HCT116 (cell line): ENCODE measurements around the gene ITGA1.

Experiments
- CBX3 ChIP-seq: IDR thresholded peaks from 2 replicates; pipeline ENCODE4 v1.6.1; 2012; ENCODE audit warnings: low read depth
- CEBPB ChIP-seq: IDR thresholded peaks from 2 replicates; pipeline ENCODE4 v1.6.1; 2012; ENCODE audit warnings: low read depth
- EZH2 ChIP-seq: fragments of 200-600 bp; sonication (generic); IDR thresholded peaks from 2 replicates; pipeline ENCODE4 v1.6.1; 2017; ENCODE audit warnings: antibody characterized with exemption, mixed run types
- POLR2A ChIP-seq: IDR thresholded peaks from 2 replicates; pipeline ENCODE4 v1.7.0; 2011; ENCODE audit warnings: borderline replicate concordance; ENCODE audit not compliant: insufficient read depth, insufficient read length; ENCODE audit errors: extremely low read depth
- SP1 ChIP-seq: IDR thresholded peaks from 2 replicates; pipeline ENCODE4 v1.6.1; 2012; ENCODE audit warnings: low read depth
- YY1 ChIP-seq: IDR thresholded peaks from 2 replicates; pipeline ENCODE4 v1.6.1; 2011; ENCODE audit warnings: low read length, low read depth, moderate library complexity, mild to moderate bottlenecking; ENCODE audit not compliant: insufficient replicate concordance; ENCODE audit errors: extremely low read depth
- ZNF274 ChIP-seq: fragments of 200-500 bp; sonication (Bioruptor generic); IDR thresholded peaks from 2 replicates; pipeline ENCODE4 v1.6.1; 2014; ENCODE audit warnings: mild to moderate bottlenecking, low read depth, low read length, inconsistent platforms
- TF ChIP-seq, protein P1 (sequence below): IDR thresholded peaks from 2 replicates; pipeline ENCODE4 v1.6.1; 2012; ENCODE audit warnings: low read depth
- TF ChIP-seq, protein P2 (sequence below), 3 experiments: fragments of 200-600 bp in 1 of 3; sonication (generic) in 1 of 3; IDR thresholded peaks in 2 of 3; conservative IDR thresholded peaks in 1 of 3; 2 replicates each; pipeline ENCODE4 v1.5.1; 2012 to 2017; ENCODE audit warnings: low read depth in 2 of 3, low read length in 2 of 3, antibody characterized with exemption in 1 of 3, borderline replicate concordance in 1 of 3, control low read depth in 1 of 3, mild to moderate bottlenecking in 1 of 3, mixed read lengths in 1 of 3, mixed run types in 1 of 3, moderate library complexity in 1 of 3; ENCODE audit not compliant: insufficient read depth in 1 of 3

DNA sequence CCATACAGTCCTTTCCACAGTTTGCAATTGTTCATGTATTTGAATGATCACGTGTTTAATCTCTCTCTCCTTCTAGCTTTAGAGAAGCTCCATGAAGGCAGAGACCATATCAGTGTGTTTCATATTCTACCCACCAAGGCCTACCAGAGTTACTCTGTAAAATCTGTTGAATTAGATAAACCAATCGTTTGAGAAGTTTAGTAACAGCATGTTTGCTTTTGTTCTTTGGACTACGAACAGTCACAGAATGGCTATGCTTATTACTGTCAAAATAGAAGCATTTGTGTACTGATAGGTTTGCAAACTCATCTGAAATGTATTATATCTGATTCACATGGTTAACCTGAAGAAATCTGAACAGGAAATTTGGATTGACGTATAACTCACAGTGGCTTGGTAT is 93.8 kb downstream of the ITGA1 start:
- TF ChIP-seq, protein P1, sequence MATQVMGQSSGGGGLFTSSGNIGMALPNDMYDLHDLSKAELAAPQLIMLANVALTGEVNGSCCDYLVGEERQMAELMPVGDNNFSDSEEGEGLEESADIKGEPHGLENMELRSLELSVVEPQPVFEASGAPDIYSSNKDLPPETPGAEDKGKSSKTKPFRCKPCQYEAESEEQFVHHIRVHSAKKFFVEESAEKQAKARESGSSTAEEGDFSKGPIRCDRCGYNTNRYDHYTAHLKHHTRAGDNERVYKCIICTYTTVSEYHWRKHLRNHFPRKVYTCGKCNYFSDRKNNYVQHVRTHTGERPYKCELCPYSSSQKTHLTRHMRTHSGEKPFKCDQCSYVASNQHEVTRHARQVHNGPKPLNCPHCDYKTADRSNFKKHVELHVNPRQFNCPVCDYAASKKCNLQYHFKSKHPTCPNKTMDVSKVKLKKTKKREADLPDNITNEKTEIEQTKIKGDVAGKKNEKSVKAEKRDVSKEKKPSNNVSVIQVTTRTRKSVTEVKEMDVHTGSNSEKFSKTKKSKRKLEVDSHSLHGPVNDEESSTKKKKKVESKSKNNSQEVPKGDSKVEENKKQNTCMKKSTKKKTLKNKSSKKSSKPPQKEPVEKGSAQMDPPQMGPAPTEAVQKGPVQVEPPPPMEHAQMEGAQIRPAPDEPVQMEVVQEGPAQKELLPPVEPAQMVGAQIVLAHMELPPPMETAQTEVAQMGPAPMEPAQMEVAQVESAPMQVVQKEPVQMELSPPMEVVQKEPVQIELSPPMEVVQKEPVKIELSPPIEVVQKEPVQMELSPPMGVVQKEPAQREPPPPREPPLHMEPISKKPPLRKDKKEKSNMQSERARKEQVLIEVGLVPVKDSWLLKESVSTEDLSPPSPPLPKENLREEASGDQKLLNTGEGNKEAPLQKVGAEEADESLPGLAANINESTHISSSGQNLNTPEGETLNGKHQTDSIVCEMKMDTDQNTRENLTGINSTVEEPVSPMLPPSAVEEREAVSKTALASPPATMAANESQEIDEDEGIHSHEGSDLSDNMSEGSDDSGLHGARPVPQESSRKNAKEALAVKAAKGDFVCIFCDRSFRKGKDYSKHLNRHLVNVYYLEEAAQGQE: no peak
- TF ChIP-seq, protein P2, sequence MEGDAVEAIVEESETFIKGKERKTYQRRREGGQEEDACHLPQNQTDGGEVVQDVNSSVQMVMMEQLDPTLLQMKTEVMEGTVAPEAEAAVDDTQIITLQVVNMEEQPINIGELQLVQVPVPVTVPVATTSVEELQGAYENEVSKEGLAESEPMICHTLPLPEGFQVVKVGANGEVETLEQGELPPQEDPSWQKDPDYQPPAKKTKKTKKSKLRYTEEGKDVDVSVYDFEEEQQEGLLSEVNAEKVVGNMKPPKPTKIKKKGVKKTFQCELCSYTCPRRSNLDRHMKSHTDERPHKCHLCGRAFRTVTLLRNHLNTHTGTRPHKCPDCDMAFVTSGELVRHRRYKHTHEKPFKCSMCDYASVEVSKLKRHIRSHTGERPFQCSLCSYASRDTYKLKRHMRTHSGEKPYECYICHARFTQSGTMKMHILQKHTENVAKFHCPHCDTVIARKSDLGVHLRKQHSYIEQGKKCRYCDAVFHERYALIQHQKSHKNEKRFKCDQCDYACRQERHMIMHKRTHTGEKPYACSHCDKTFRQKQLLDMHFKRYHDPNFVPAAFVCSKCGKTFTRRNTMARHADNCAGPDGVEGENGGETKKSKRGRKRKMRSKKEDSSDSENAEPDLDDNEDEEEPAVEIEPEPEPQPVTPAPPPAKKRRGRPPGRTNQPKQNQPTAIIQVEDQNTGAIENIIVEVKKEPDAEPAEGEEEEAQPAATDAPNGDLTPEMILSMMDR (IDR thresholded peaks at IDR 0.05 in 2 of 3, conservative IDR thresholded peaks at IDR 0.05 in 1 of 3; ENCODE audit: borderline replicate concordance in 1 of 3, insufficient read depth in 1 of 3, low read depth in 2 of 3, low read length in 2 of 3): no peak
- TF ChIP-seq YY1 (no peak), EZH2 (no peak), CBX3 (no peak), SP1 (no peak), CEBPB (no peak), ZNF274 (no peak), POLR2A (no peak)
